ENCODE data around the gene LRRC46. TPM values are rescaled to one million over a fixed set of nuclear protein-coding genes. Genes with fewer than 3 reads are reported as not detected.

LRRC46 gene
- total and polyA plus RNA-seq, 2 of the 13 experiments (the other 11 are each of a cell fraction or from before 2014, with no cell fraction given): 0.09 TPM

DNA sequence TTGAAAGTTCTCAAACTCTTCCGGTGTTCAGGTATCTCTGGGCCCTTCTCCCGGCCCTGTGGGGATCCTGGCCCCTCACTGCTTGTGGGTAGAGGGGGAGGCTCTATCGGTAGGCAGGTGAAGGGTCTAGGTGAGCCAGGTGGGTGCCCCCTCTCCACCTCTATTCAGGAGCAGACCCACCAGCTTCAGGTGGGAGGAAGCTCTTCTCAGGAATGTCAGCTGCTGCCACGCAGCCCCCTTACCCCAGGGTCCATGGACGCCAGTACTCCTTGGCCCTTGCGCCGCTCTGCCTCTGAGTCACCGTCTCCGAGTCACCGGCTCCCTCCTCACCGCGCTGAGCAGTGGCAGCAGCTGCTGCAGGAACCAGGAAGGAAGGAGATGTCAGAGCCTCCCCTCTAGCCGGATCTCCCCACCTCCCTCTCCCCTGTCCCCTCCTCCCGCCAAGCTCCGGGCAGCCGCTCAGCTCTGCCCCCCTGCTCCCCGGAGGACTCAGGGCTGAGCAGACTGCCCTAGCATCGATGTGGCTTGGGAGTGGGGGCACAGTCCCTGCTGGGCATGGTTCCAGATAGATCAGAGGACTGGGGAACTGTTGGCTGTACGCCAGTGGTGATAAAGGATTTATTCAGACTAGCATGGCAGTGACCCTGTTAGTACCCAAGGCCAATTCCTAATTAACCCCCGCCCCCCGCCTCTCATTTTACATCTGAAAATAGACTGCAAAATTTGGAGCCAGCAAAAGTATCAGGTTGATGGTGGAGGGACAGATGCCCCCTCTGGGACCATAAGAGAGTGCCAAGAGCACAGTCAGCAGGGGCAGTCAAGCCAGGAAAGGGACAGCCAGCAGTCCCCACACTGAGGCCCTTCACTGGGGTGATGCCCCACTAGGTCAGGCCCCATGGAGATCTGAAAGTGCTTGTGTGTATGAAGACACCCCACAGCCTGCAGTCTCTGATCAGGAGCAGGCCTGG, 9.8 kb upstream of the LRRC46 start, which contains the start of gene OSBPL7 (continued):
- TF ChIP-seq, protein P1, sequence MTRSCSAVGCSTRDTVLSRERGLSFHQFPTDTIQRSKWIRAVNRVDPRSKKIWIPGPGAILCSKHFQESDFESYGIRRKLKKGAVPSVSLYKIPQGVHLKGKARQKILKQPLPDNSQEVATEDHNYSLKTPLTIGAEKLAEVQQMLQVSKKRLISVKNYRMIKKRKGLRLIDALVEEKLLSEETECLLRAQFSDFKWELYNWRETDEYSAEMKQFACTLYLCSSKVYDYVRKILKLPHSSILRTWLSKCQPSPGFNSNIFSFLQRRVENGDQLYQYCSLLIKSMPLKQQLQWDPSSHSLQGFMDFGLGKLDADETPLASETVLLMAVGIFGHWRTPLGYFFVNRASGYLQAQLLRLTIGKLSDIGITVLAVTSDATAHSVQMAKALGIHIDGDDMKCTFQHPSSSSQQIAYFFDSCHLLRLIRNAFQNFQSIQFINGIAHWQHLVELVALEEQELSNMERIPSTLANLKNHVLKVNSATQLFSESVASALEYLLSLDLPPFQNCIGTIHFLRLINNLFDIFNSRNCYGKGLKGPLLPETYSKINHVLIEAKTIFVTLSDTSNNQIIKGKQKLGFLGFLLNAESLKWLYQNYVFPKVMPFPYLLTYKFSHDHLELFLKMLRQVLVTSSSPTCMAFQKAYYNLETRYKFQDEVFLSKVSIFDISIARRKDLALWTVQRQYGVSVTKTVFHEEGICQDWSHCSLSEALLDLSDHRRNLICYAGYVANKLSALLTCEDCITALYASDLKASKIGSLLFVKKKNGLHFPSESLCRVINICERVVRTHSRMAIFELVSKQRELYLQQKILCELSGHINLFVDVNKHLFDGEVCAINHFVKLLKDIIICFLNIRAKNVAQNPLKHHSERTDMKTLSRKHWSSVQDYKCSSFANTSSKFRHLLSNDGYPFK (CRISPR knock-in tag; IDR thresholded peaks at IDR 0.05; ENCODE audit: borderline replicate concordance): peak; percentile 63; the same call in 1 of the 2 replicates
- TF ChIP-seq IRF2 (CRISPR knock-in tag; IDR thresholded peaks at IDR 0.05) (peak; percentile 91), RFX5 (IDR thresholded peaks at IDR 0.05; ENCODE audit: low read depth, low read length) (no peak), PHF8 (CRISPR knock-in tag; IDR thresholded peaks at IDR 0.05) (peak; percentile 59), SNAPC2 (CRISPR knock-in tag; IDR thresholded peaks at IDR 0.05) (no peak), ZFP1 (CRISPR knock-in tag; IDR thresholded peaks at IDR 0.05) (no peak; the same call in 1 of the 2 replicates), CHCHD3 (CRISPR knock-in tag; IDR thresholded peaks at IDR 0.05) (no peak), ZNF605 (CRISPR knock-in tag; IDR thresholded peaks at IDR 0.05) (peak; percentile 30; the same call in 1 of the 2 replicates), HDAC2 (CRISPR knock-in tag; IDR thresholded peaks at IDR 0.05) (peak; percentile 65; the same call in 1 of the 2 replicates), ZBTB44 (CRISPR knock-in tag; IDR thresholded peaks at IDR 0.05) (no peak), RFX3 (CRISPR knock-in tag; IDR thresholded peaks at IDR 0.05) (no peak), KLF9 (CRISPR knock-in tag; IDR thresholded peaks at IDR 0.05; ENCODE audit: low read depth) (no peak), SRY (CRISPR knock-in tag; IDR thresholded peaks at IDR 0.05) (no peak), ZNF225 (CRISPR knock-in tag; IDR thresholded peaks at IDR 0.05) (no peak), TBL1XR1 (IDR thresholded peaks at IDR 0.05; ENCODE audit: borderline replicate concordance, low read length, partially characterized antibody) (no peak), ZNF577 (CRISPR knock-in tag; IDR thresholded peaks at IDR 0.05; ENCODE audit: borderline replicate concordance, low read depth) (no peak), CBX1 (IDR thresholded peaks at IDR 0.05; ENCODE audit: low read depth) (peak; percentile 68), ZHX2 (IDR thresholded peaks at IDR 0.05; ENCODE audit: low read depth) (no peak), ZHX2 (CRISPR knock-in tag; IDR thresholded peaks at IDR 0.05; ENCODE audit: borderline replicate concordance) (no peak), ZNF326 (CRISPR knock-in tag; IDR thresholded peaks at IDR 0.05; ENCODE audit: borderline replicate concordance) (no peak)

Measured in HepG2 (cell line).